Neural cell (in vitro differentiated cells): ENCODE measurements around the gene UBAC2. TPM values are rescaled to one million over a fixed set of nuclear protein-coding genes. Genes with fewer than 3 reads are reported as not detected.

Experiments used
- H2AFZ ChIP-seq: fragments of 200-600, 300-800 bp; sonication (generic), shearing (Covaris generic); 2 replicates; pipeline ENCODE4 v1.6.0; 2014; ENCODE audit warnings: low read depth, mild to moderate bottlenecking, antibody characterized with exemption, low read length, moderate library complexity
- H3F3A ChIP-seq: fragments of 200-600 bp; shearing (Covaris generic); 2 replicates; pipeline ENCODE4 v1.6.1; 2016; ENCODE audit warnings: mild to moderate bottlenecking, moderate library complexity, mixed read lengths, antibody characterized with exemption, low read length; ENCODE audit not compliant: insufficient read depth, poor library complexity, severe bottlenecking
- H3K27ac ChIP-seq: fragments of 200-600, 300-800 bp; sonication (generic), shearing (Covaris generic); 2 replicates; pipeline ENCODE4 v1.5.1; 2014; ENCODE audit warnings: mild to moderate bottlenecking, low read length, moderate library complexity
- H3K27me3 ChIP-seq: fragments of 300-800, 200-600 bp; sonication (generic), shearing (Covaris generic); 2 replicates; pipeline ENCODE4 v1.6.0; 2014; ENCODE audit warnings: mild to moderate bottlenecking, low read depth, low read length, moderate library complexity; ENCODE audit not compliant: insufficient read depth
- H3K36me3 ChIP-seq: fragments of 300-800, 200-600 bp; sonication (generic), shearing (Covaris generic); 2 replicates; pipeline ENCODE4 v1.5.1; 2014; ENCODE audit warnings: mild to moderate bottlenecking, antibody characterized with exemption, low read length, moderate library complexity; ENCODE audit not compliant: insufficient read depth
- H3K4me2 ChIP-seq: fragments of 300-800, 200-600 bp; sonication (generic), shearing (Covaris generic); 2 replicates; pipeline ENCODE4 v1.6.0; 2014; ENCODE audit warnings: mild to moderate bottlenecking, low read length
- H3K4me3 ChIP-seq: fragments of 300-800, 200-600 bp; sonication (generic), shearing (Covaris generic); 2 replicates; pipeline ENCODE4 v1.5.1; 2014; ENCODE audit warnings: mild to moderate bottlenecking, low read length, moderate library complexity
- H3K79me2 ChIP-seq: fragments of 200-600 bp; shearing (Covaris generic); replicated peaks from 2 replicates; pipeline ENCODE4 v1.6.0; 2014; ENCODE audit warnings: mild to moderate bottlenecking, low read length, moderate library complexity; ENCODE audit not compliant: insufficient read depth
- H3K9ac ChIP-seq: fragments of 300-800, 200-600 bp; sonication (generic), shearing (Covaris generic); 2 replicates; pipeline ENCODE4 v1.6.1; 2016; ENCODE audit warnings: mild to moderate bottlenecking, low read length, mixed read lengths
- H3K9me2 ChIP-seq: fragments of 200-600 bp; shearing (Covaris generic); 2 replicates; pipeline ENCODE4 v1.6.1; 2016; ENCODE audit warnings: mild to moderate bottlenecking, low read length, mixed read lengths; ENCODE audit not compliant: insufficient read depth
- H3K9me3 ChIP-seq: fragments of 200-600, 300-800 bp; sonication (generic), shearing (Covaris generic); 2 replicates; pipeline ENCODE4 v1.6.1; 2016; ENCODE audit warnings: mild to moderate bottlenecking, mixed run types, low read length, moderate library complexity, mixed read lengths
- H4K20me1 ChIP-seq: fragments of 200-600 bp; shearing (Covaris generic); 2 replicates; pipeline ENCODE4 v1.6.1; 2016; ENCODE audit warnings: mild to moderate bottlenecking, mixed run types; ENCODE audit not compliant: insufficient read depth
- CTCF ChIP-seq: fragments of 450-650 bp; IDR thresholded peaks from 2 replicates; pipeline ENCODE4 v1.5.1; 2014; ENCODE audit warnings: antibody characterized with exemption, mild to moderate bottlenecking, moderate library complexity; ENCODE audit not compliant: poor library complexity, severe bottlenecking
- EP300 ChIP-seq: fragments of 450-650 bp; conservative IDR thresholded peaks from 2 replicates; pipeline ENCODE4 v1.6.1; 2014; ENCODE audit warnings: antibody characterized with exemption, mild to moderate bottlenecking, moderate library complexity; ENCODE audit not compliant: poor library complexity, severe bottlenecking
- EZH2 ChIP-seq: fragments of 200-600, 300-800 bp; shearing (Covaris generic), sonication (generic); IDR thresholded peaks from 2 replicates; pipeline ENCODE4 v1.6.1; 2014; ENCODE audit warnings: antibody characterized with exemption, low read length, borderline replicate concordance, mild to moderate bottlenecking; ENCODE audit not compliant: insufficient read depth, poor library complexity, severe bottlenecking
- POLR2AphosphoS5 ChIP-seq: IDR thresholded peaks from 2 replicates; pipeline ENCODE4 v1.6.1; 2012
- REST ChIP-seq: IDR thresholded peaks from 2 replicates; pipeline ENCODE4 v1.6.1; 2012; ENCODE audit warnings: borderline replicate concordance
- SMC3 ChIP-seq: fragments of 450-650 bp; conservative IDR thresholded peaks from 2 replicates; pipeline ENCODE4 v1.6.1; 2014; ENCODE audit warnings: antibody characterized with exemption, mild to moderate bottlenecking, moderate library complexity; ENCODE audit not compliant: poor library complexity
- polyA plus RNA-seq: library from polyadenylated mRNA; depleted of rRNA; stranded (reverse); fragments of >200 nt; gene quantifications from 2 replicates; pipeline ENCODE4 v1.2.3, GENCODE V29; 2014

Gene UBAC2
- polyA plus RNA-seq, 1 donor from 2014 or later = 56.9 TPM

- no peaks in the 10 kb centered on the region for H3F3A ChIP-seq
- no peaks in the 10 kb centered on the region for H3K27me3 ChIP-seq
- no peak overlapping the region for H3K4me3 ChIP-seq
- H3K36me3 ChIP-seq = no peaks in the 10 kb centered on the region
- no peak overlapping the region for H3K9ac ChIP-seq
- no peak overlapping the region for H3K27ac ChIP-seq
- no peaks in the 10 kb centered on the region for H3K9me2 ChIP-seq
- no peak for TF ChIP-seq EP300
- TF ChIP-seq CTCF = no peak
- no peaks in the 10 kb centered on the region for H4K20me1 ChIP-seq
- H3K79me2 ChIP-seq = no peaks in the 10 kb centered on the region
- H2AFZ ChIP-seq = no peak overlapping the region
- no peaks in the 10 kb centered on the region for H3K9me3 ChIP-seq
- no peak overlapping the region for H3K4me2 ChIP-seq
Measured at GRCh38 chr13:99301056-99301838, 100.6 kb downstream of the UBAC2 start.

- Histone ChIP-seq H4K20me1 (no peaks in the 10 kb centered on the region), H3K27ac (no peak overlapping the region), H3K4me3 (no peak overlapping the region), H3K27me3 (no peaks in the 10 kb centered on the region), H3K9ac (no peak overlapping the region), H3K9me2 (no peaks in the 10 kb centered on the region), H2AFZ (no peak overlapping the region), H3F3A (no peaks in the 10 kb centered on the region), H3K79me2 (no peaks in the 10 kb centered on the region), H3K4me2 (no peak overlapping the region), H3K9me3 (no peaks in the 10 kb centered on the region), H3K36me3 (no peaks in the 10 kb centered on the region)
- no peak for TF ChIP-seq EZH2
- TF ChIP-seq SMC3 = no peak
- TF ChIP-seq POLR2AphosphoS5 = no peak
- no peak for TF ChIP-seq REST
Measured at GRCh38 chr13:99301913-99302636, 101.4 kb downstream of the UBAC2 start.
